Spleen (tissue), 11 donors: ENCODE data around the gene WDFY1. TPM values are rescaled to one million over a fixed set of nuclear protein-coding genes. Genes with fewer than 3 reads are reported as not detected.

Source experiments
- DNase-seq: peaks from one replicate; pipeline ENCODE4 v3.0.0-alpha.2; 2020
- H3K27ac ChIP-seq, 8 donors: fragments of 200-600 bp; sonication (generic) in 7 of 8; 1 replicate in 4 of 8; 2 replicates in 4 of 8; pipeline versions ENCODE4 v1.5.0 to v1.8.0; 2016 to 2021; ENCODE audit warnings: inconsistent platforms in 4 of 8, mild to moderate bottlenecking in 4 of 8, moderate library complexity in 1 of 8
- H3K27me3 ChIP-seq, 7 donors: fragments of 200-600 bp; sonication (generic) in 6 of 7; replicated peaks in 1 of 7; 1 replicate in 4 of 7; 2 replicates in 3 of 7; pipeline versions ENCODE4 v1.5.0 to v1.8.0; 2016 to 2021; ENCODE audit warnings: inconsistent platforms in 3 of 7, mild to moderate bottlenecking in 1 of 7
- H3K36me3 ChIP-seq, 6 donors: fragments of 200-600 bp; sonication (generic) in 5 of 6; 1 replicate in 4 of 6; 2 replicates in 2 of 6; pipeline versions ENCODE4 v1.5.0 to v1.8.0; 2016 to 2021; ENCODE audit warnings: inconsistent platforms in 2 of 6
- H3K4me1 ChIP-seq, 6 donors: fragments of 200-600 bp; sonication (generic) in 5 of 6; 1 replicate in 3 of 6; 2 replicates in 3 of 6; pipeline versions ENCODE4 v1.5.0 to v1.8.0; 2016 to 2021; ENCODE audit warnings: inconsistent platforms in 3 of 6
- H3K4me3 ChIP-seq, 8 donors: fragments of 200-600 bp; sonication (generic) in 7 of 8; 1 replicate in 4 of 8; 2 replicates in 4 of 8; pipeline versions ENCODE4 v1.5.0 to v1.8.0; 2016 to 2021; ENCODE audit warnings: inconsistent platforms in 4 of 8, mild to moderate bottlenecking in 4 of 8, moderate library complexity in 2 of 8
- H3K9me3 ChIP-seq, 8 donors: fragments of 200-600 bp; sonication (generic) in 7 of 8; 1 replicate in 4 of 8; 2 replicates in 4 of 8; pipeline versions ENCODE4 v1.5.0 to v1.8.0; 2016 to 2021; ENCODE audit warnings: inconsistent platforms in 4 of 8
- POLR2A ChIP-seq, 3 donors: fragments of 450-650 bp; IDR thresholded peaks; one replicate each; pipeline ENCODE4 v1.5.1; 2017; ENCODE audit warnings: antibody characterized with exemption in 3 of 3, mild to moderate bottlenecking in 1 of 3
- POLR2AphosphoS5 ChIP-seq, 3 donors: sonication (generic); formaldehyde crosslinking; IDR thresholded peaks; one replicate each; pipeline ENCODE4 v1.5.1; 2017; ENCODE audit warnings: antibody characterized with exemption in 3 of 3
- WGBS, 5 donors: extraction: QIAGEN DNeasy Blood & Tissue Kit in 3 of 5; methylation state at CpG; one replicate each; pipeline versions ENCODE4 v1.1.5 to v1.1.7; 2013 to 2018; 5-methylcytosine and 5-hydroxymethylcytosine counted together
- intact Hi-C: fragments of 100-400 bp; cut with DNase I; formaldehyde crosslinking; loops from one replicate; pipeline ENCODE4 v1.15.0; 2023; ENCODE audit warnings: low total_unique reads
- polyA plus RNA-seq, 3 donors: library from polyadenylated mRNA; stranded (reverse); fragments of 200-250 nt; gene quantifications; one replicate each; pipeline ENCODE4 v1.2.1, GENCODE V29; 2013
- total RNA-seq, 7 donors: library from RNA; depleted of rRNA in 3 of 7; stranded (reverse); fragments of >200 nt in 3 of 7; fragmentation: NEBNext Ultra II Directional in 4 of 7; extraction: Animal tissue kit (Norgen Biotek cat#: 25700) in 4 of 7; gene quantifications; one replicate each; pipeline versions ENCODE4 v1.1.0 to v1.2.1, GENCODE V29; 2016 to 2021
- TF ChIP-seq, protein P1 (sequence below), 11 experiments: fragments of 200-600 bp in 7 of 11; fragments of 450-650 bp in 4 of 11; sonication (generic) in 4 of 11; IDR thresholded peaks in 8 of 11; conservative IDR thresholded peaks in 3 of 11; 1 replicate in 7 of 11; 2 replicates in 4 of 11; pipeline versions ENCODE4 v1.4.0 to v1.8.0; 2016 to 2021; ENCODE audit warnings: antibody characterized with exemption in 11 of 11, inconsistent platforms in 4 of 11, mild to moderate bottlenecking in 1 of 11
- donor health status: healthy with polysubstance abuse.
- donor health status: DM: no; HTN: no; CAD: no; lungs with moderate emphysema.
- donor health status: DM: no; HTN: no; CAD: no.
- donor health status: Bipolar disorder and iron deficiency.
- donor health status: healthy.
- donor health status: DM: no; HTN: no; CAD: no.
- donor health status: DM: yes; HTN: yes; CAD: no.

Gene WDFY1
- total and polyA plus RNA-seq, 10 donors = 14.3 to 68.5 (median 51.6) TPM

DNA sequence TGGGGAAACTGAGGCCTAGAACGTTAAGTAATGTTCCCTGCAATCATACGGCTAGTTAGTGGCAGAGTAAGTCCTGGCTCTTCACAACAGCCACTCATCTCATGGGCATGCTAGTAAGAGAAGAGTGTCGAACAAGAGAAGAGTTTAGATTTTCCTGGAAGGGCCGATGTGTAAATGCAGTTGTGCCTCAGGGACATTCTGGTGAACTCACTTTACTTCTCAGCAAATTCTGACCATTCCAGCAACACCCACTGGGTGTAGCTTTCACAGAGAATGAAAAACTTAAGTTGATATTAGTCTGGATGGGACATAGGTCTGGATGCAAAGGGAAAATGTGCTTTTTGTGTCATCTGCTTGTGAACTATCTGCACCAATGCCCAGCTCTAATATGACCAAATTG lies 35.7 kb upstream of the WDFY1 start:
- no peak overlapping the region for H3K27ac ChIP-seq
- WGBS, 5 donors = 88 to 96% (median 94%) methylated on average over 4 of the region's 4 CpGs
- no peak overlapping the region for H3K4me3 ChIP-seq

DNA sequence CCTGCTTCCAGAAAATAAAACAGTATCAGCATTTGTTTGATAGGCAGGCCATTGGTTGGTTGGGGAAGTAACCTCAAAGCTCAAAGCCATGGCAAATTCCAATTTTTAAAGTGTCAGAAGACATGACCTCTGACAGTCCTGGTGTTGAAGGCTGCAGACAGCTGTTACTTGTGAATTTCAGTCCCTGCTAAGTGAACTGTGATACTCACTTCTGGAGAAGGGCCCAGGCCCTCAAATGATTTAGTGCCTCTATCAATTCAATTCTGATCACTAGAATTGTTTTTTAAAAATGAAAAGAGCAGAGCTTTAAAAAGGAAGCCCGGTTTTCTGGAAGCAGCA lies 35.2 kb upstream of the WDFY1 start:
- Histone ChIP-seq H3K4me3 (no peak overlapping the region), H3K9me3 (no peaks in the 10 kb centered on the region), H3K36me3 (peaks cover 0 to 10% (median 0%) of the 10 kb centered on the region in 6 donors), H3K27ac (no peak overlapping the region), H3K4me1 (no peaks in the 10 kb centered on the region), H3K27me3 (no peaks in the 10 kb centered on the region)
- intact Hi-C loops = no loop called here
- DNase-seq = no peak
- TF ChIP-seq, protein P1, sequence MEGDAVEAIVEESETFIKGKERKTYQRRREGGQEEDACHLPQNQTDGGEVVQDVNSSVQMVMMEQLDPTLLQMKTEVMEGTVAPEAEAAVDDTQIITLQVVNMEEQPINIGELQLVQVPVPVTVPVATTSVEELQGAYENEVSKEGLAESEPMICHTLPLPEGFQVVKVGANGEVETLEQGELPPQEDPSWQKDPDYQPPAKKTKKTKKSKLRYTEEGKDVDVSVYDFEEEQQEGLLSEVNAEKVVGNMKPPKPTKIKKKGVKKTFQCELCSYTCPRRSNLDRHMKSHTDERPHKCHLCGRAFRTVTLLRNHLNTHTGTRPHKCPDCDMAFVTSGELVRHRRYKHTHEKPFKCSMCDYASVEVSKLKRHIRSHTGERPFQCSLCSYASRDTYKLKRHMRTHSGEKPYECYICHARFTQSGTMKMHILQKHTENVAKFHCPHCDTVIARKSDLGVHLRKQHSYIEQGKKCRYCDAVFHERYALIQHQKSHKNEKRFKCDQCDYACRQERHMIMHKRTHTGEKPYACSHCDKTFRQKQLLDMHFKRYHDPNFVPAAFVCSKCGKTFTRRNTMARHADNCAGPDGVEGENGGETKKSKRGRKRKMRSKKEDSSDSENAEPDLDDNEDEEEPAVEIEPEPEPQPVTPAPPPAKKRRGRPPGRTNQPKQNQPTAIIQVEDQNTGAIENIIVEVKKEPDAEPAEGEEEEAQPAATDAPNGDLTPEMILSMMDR (IDR thresholded peaks at IDR 0.05 in 8 of 11, conservative IDR thresholded peaks at IDR 0.05 in 3 of 11) = no peak
- TF ChIP-seq POLR2AphosphoS5 (IDR thresholded peaks at IDR 0.05) (no peak), POLR2A (IDR thresholded peaks at IDR 0.05) (no peak)
- WGBS, 5 donors = 75 to 96% (median 84%) methylated on average over 1 of the region's 1 CpG

More for the DNA sequence above, 35.7 kb upstream of the WDFY1 start:
- H3K36me3 ChIP-seq = peaks cover 0 to 10% (median 0%) of the 10 kb centered on the region in 6 donors
- no peaks in the 10 kb centered on the region for H3K27me3 ChIP-seq
- H3K9me3 ChIP-seq = no peaks in the 10 kb centered on the region
- intact Hi-C loops = no loop called here
- H3K4me1 ChIP-seq = no peaks in the 10 kb centered on the region
- DNase-seq = no peak
- TF ChIP-seq POLR2AphosphoS5 (IDR thresholded peaks at IDR 0.05) (no peak), POLR2A (IDR thresholded peaks at IDR 0.05) (no peak)
- TF ChIP-seq, protein P1 (IDR thresholded peaks at IDR 0.05 in 8 of 11, conservative IDR thresholded peaks at IDR 0.05 in 3 of 11) = no peak

DNA sequence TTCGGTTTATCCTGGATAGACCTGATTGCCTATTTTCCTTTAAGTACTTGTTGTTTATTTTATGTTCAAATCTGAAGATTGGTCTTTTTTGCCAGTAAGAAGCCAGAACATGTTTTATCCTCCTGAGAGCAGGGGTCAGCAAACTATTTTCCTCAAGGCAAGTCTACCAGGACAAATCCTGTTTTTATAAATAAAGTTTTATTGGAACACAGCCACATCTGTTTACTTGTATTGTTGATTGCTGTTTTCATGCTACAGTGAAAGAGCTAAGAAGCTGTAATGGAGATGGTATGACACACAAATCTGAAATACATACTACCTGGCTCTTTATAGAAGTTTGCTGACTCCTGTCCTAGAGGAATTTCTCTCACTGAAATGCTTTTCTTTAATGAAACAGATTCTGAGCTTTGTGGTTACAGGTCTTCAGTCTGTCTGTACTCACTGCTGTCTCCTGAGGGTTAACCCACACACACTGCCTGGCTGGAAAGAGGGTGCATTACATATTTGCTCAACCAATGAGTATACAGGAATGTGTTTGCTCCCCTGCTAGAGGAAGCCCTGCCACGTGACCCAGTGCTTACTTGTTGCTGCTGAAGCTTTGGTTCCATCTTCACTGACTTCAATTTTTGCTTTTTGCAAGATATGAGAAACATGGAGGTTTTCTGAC lies 34.7 kb upstream of the WDFY1 start:
- 60 to 81% (median 74%) methylated on average over 2 of the region's 2 CpGs for WGBS, 5 donors
- DNase-seq = no peak
- H3K36me3 ChIP-seq = peaks cover 0 to 10% (median 0%) of the 10 kb centered on the region in 6 donors
- H3K4me3 ChIP-seq = no peak overlapping the region
- no peaks in the 10 kb centered on the region for H3K4me1 ChIP-seq
- H3K27me3 ChIP-seq = no peaks in the 10 kb centered on the region
- intact Hi-C loops = no loop called here
- H3K9me3 ChIP-seq = no peaks in the 10 kb centered on the region
- TF ChIP-seq POLR2A (IDR thresholded peaks at IDR 0.05) (no peak), POLR2AphosphoS5 (IDR thresholded peaks at IDR 0.05) (no peak)
- TF ChIP-seq, protein P1 (IDR thresholded peaks at IDR 0.05 in 8 of 11, conservative IDR thresholded peaks at IDR 0.05 in 3 of 11) = no peak
- H3K27ac ChIP-seq = no peak overlapping the region

DNA sequence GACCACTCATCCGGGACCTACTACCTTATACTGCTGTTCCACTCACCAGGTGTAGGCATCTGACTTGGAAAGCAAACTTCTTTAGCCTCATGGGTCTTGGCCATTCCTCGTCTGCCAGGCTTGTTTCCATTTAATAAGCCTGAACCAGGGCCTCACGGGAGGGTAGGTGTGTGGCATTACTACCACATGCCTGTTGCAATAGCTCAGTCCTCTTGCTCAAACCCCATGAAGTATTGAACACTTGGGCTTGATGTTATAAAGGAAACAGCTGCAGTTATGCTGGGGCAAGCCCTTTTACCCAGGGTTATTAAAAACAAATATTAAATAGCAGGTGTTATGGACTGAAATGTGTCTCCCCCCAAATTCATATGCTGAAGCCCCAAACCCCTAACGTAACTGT lies 33.3 kb upstream of the WDFY1 start:
- Histone ChIP-seq H3K4me1 (no peaks in the 10 kb centered on the region), H3K27ac (no peak overlapping the region), H3K27me3 (no peaks in the 10 kb centered on the region), H3K9me3 (no peaks in the 10 kb centered on the region), H3K36me3 (no peaks in the 10 kb centered on the region), H3K4me3 (no peak overlapping the region)
- TF ChIP-seq, protein P1 (IDR thresholded peaks at IDR 0.05 in 8 of 11, conservative IDR thresholded peaks at IDR 0.05 in 3 of 11) = no peak
- no peak for TF ChIP-seq POLR2AphosphoS5 (IDR thresholded peaks at IDR 0.05)
- TF ChIP-seq POLR2A (IDR thresholded peaks at IDR 0.05) = no peak
- no peak for DNase-seq
- WGBS, 5 donors = 74 to 90% (median 80%) methylated on average over 4 of the region's 4 CpGs
- intact Hi-C loops = no loop called here
